K562 (cell line): ENCODE measurements around the gene RNH1. TPM values are rescaled to one million over a fixed set of nuclear protein-coding genes. Genes with fewer than 3 reads are reported as not detected.
A peak's percentile ranks its signal among the peaks of the same experiment; 100 is the strongest.

ENCODE experiments used
- ATF7 ChIP-seq: fragments of 450-650 bp; IDR thresholded peaks from 2 replicates; pipeline ENCODE4 v1.7.1; 2014; ENCODE audit warnings: mild to moderate bottlenecking, moderate library complexity
- CBFA2T2 ChIP-seq: fragments of 450-650 bp; conservative IDR thresholded peaks from 2 replicates; pipeline ENCODE4 v1.6.1; 2017; ENCODE audit warnings: mild to moderate bottlenecking
- DIDO1 ChIP-seq: fragments of 450-650 bp; IDR thresholded peaks from 2 replicates; pipeline ENCODE4 v1.6.1; 2016; ENCODE audit warnings: low read depth, missing biosample characterization, missing genetic modification characterization
- EHMT2 ChIP-seq: fragments of 450-650 bp; IDR thresholded peaks from 2 replicates; pipeline ENCODE4 v1.6.1; 2018; ENCODE audit warnings: antibody characterized with exemption
- FIP1L1 ChIP-seq: fragments of 200-400 bp; formaldehyde crosslinking; IDR thresholded peaks from 2 replicates; pipeline ENCODE4 v1.6.1; 2018; ENCODE audit warnings: mild to moderate bottlenecking, low read depth, low read length; ENCODE audit not compliant: poor library complexity, severe bottlenecking
- HOXB6 ChIP-seq: fragments of 250-450 bp; sonication (Bioruptor Pico); IDR thresholded peaks from 2 replicates; pipeline ENCODE4 v1.5.1; 2022; ENCODE audit warnings: mild to moderate bottlenecking, borderline replicate concordance
- IFI16 ChIP-seq: fragments of 250-450 bp; sonication (Bioruptor Pico); IDR thresholded peaks from 2 replicates; pipeline ENCODE4 v2.1.2; 2022; ENCODE audit warnings: mild to moderate bottlenecking, inconsistent platforms
- MAFF ChIP-seq: IDR thresholded peaks from 2 replicates; pipeline ENCODE4 v1.6.1; 2012; ENCODE audit warnings: low read length, improper control_type of control experiment
- NCOA2 ChIP-seq, 2 experiments: fragments of 450-650 bp; IDR thresholded peaks; 2 replicates each; pipeline ENCODE4 v1.6.1; 2018; ENCODE audit warnings: mild to moderate bottlenecking in 2 of 2, moderate library complexity in 1 of 2; ENCODE audit not compliant: partially characterized antibody in 2 of 2
- NFRKB ChIP-seq: fragments of 450-650 bp; IDR thresholded peaks from 2 replicates; pipeline ENCODE4 v1.6.1; 2016; ENCODE audit warnings: low read depth
- POLR2AphosphoS5 ChIP-seq: IDR thresholded peaks from 2 replicates; pipeline ENCODE4 v1.6.1; 2011; ENCODE audit warnings: mild to moderate bottlenecking, low read depth, low read length, moderate library complexity; ENCODE audit not compliant: control insufficient read depth, insufficient read depth
- PURB ChIP-seq: sonication (generic); formaldehyde crosslinking; IDR thresholded peaks from 2 replicates; pipeline ENCODE4 v1.9.0; 2021; ENCODE audit warnings: low read depth, mild to moderate bottlenecking, missing genetic modification reagents
- RFX1 ChIP-seq: fragments of 450-650 bp; IDR thresholded peaks from 2 replicates; pipeline ENCODE4 v1.6.1; 2016; ENCODE audit warnings: mild to moderate bottlenecking, moderate library complexity
- ZNF165 ChIP-seq: fragments of 250-450 bp; sonication (Bioruptor Pico); IDR thresholded peaks from 2 replicates; pipeline ENCODE4 v1.4.0; 2020; ENCODE audit warnings: borderline replicate concordance
- ZNF507 ChIP-seq: conservative IDR thresholded peaks from 2 replicates; pipeline ENCODE4 v1.6.1; 2017; ENCODE audit warnings: missing genetic modification characterization, missing compliant biosample characterization
- ZNF644 ChIP-seq: fragments of 200-800 bp; sonication (Bioruptor generic); IDR thresholded peaks from 2 replicates; pipeline ENCODE4 v1.6.1; 2016; ENCODE audit warnings: low read depth, missing genetic modification characterization, missing compliant biosample characterization
- polyA plus RNA-seq, 8 experiments: library from polyadenylated mRNA; depleted of rRNA in 4 of 8; stranded (reverse) in 5 of 8; unstranded in 3 of 8; fragments of >200 nt; fragmentation: Nextera tagmentation in 2 of 8; fragmentation: Illumina TruSeq in 1 of 8; extraction: Ambion mirVana in 2 of 8; extraction: Trizol in 1 of 8; gene quantifications; 2 replicates each; pipeline versions ENCODE4 v1.2.1 to v1.2.3, GENCODE V29; 2011 to 2014; ENCODE audit warnings: inconsistent platforms in 1 of 8, missing spikeins in 1 of 8
- total RNA-seq, 7 experiments: library from RNA; depleted of rRNA in 6 of 7; stranded (reverse); fragments of >200 nt in 6 of 7; fragmentation: Illumina TruSeq in 2 of 7; extraction: Trizol in 2 of 7; gene quantifications; 2 replicates each; pipeline versions ENCODE4 v1.2.1 to v1.2.3, GENCODE V29; 2011 to 2021; ENCODE audit warnings: low replicate concordance in 1 of 7
- TF ChIP-seq, protein P1 (sequence below), 2 experiments: fragments of 450-650 bp in 1 of 2; sonication (generic) in 1 of 2; formaldehyde crosslinking in 1 of 2; IDR thresholded peaks in 1 of 2; conservative IDR thresholded peaks in 1 of 2; 2 replicates each; pipeline versions ENCODE4 v1.6.1 to v1.8.1; 2016 to 2023; ENCODE audit warnings: mild to moderate bottlenecking in 2 of 2, moderate library complexity in 2 of 2, inconsistent platforms in 1 of 2, missing genetic modification reagents in 1 of 2
- TF ChIP-seq, protein P2 (sequence below): fragments of 450-650 bp; IDR thresholded peaks from 2 replicates; pipeline ENCODE4 v1.6.1; 2014; ENCODE audit warnings: low read depth, mild to moderate bottlenecking, moderate library complexity, borderline replicate concordance
- TF ChIP-seq, protein P3 (sequence below): fragments of 250-450 bp; sonication (Bioruptor Pico); IDR thresholded peaks from 2 replicates; pipeline ENCODE4 v1.8.0; 2021; ENCODE audit warnings: borderline replicate concordance, mild to moderate bottlenecking, moderate library complexity; ENCODE audit not compliant: poor library complexity, severe bottlenecking
- TF ChIP-seq, protein P4 (sequence below): sonication (generic); formaldehyde crosslinking; IDR thresholded peaks from 2 replicates; pipeline ENCODE4 v1.8.1; 2022; ENCODE audit warnings: missing genetic modification reagents

RNH1 gene
- total and polyA plus RNA-seq, 9 of the 15 experiments (the other 6 are each of a cell fraction or from before 2014, with no cell fraction given): 2.5 to 160 (median 44.3) TPM

DNA sequence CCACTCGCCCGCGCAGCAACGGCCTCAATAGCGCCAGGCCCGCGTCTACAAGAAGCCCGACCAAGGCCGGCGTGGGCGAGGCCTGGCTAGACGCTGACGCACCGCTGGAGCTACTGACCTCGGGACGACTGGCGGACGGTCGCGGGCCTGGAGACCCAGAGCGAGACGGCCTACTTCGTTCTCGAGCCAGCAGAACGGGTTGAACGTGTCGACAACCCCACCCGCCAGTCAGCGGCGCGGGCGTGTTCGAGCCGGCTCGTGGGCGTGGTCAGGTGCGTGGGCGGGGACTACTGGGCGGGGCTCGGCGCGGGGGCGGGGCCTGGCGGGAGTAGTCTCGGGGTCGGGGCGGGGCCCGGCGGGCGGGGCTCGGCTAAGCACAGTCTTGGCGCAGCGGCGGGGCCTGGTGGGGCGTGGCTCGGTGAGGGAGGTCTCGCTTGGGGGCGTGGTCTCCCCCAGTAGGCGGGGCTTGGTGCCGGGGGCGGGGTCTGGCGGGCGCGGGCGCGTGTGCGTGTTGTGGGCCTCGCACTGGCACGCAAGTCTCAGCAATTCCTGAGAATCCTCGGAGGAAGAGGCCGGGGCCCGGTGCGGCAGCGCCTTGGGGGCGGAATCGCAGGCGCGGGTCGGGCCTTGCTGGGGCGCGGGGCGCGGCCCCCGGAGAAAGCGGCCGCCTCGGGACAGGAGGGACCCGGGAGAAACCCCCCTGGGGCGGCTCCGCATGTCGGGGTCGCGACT, at the start of gene RNH1 (continued):
- TF ChIP-seq HOXB6 (CRISPR knock-in tag) (no peak), NFRKB (no peak), DIDO1 (tag) (no peak), ZNF644 (tag) (no peak), ZNF507 (tag) (no peak), MAFF (no peak), EHMT2 (no peak), IFI16 (no peak), PURB (CRISPR knock-in tag) (no peak), RFX1 (no peak), ATF7 (no peak), CBFA2T2 (no peak), FIP1L1 (peak; percentile 72), NCOA2 (IDR thresholded peaks at IDR 0.05; ENCODE audit: partially characterized antibody in 2 of 2) (no peak), POLR2AphosphoS5 (peak; percentile 46), ZNF165 (CRISPR knock-in tag) (no peak)
- TF ChIP-seq, protein P1, sequence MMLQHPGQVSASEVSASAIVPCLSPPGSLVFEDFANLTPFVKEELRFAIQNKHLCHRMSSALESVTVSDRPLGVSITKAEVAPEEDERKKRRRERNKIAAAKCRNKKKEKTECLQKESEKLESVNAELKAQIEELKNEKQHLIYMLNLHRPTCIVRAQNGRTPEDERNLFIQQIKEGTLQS (IDR thresholded peaks at IDR 0.05): no peak
- TF ChIP-seq, protein P1 (CRISPR knock-in tag; conservative IDR thresholded peaks at IDR 0.05): no peak
- TF ChIP-seq, protein P2, sequence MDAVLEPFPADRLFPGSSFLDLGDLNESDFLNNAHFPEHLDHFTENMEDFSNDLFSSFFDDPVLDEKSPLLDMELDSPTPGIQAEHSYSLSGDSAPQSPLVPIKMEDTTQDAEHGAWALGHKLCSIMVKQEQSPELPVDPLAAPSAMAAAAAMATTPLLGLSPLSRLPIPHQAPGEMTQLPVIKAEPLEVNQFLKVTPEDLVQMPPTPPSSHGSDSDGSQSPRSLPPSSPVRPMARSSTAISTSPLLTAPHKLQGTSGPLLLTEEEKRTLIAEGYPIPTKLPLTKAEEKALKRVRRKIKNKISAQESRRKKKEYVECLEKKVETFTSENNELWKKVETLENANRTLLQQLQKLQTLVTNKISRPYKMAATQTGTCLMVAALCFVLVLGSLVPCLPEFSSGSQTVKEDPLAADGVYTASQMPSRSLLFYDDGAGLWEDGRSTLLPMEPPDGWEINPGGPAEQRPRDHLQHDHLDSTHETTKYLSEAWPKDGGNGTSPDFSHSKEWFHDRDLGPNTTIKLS: no peak
- TF ChIP-seq, protein P3, sequence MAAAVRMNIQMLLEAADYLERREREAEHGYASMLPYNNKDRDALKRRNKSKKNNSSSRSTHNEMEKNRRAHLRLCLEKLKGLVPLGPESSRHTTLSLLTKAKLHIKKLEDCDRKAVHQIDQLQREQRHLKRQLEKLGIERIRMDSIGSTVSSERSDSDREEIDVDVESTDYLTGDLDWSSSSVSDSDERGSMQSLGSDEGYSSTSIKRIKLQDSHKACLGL: no peak
- TF ChIP-seq, protein P4, sequence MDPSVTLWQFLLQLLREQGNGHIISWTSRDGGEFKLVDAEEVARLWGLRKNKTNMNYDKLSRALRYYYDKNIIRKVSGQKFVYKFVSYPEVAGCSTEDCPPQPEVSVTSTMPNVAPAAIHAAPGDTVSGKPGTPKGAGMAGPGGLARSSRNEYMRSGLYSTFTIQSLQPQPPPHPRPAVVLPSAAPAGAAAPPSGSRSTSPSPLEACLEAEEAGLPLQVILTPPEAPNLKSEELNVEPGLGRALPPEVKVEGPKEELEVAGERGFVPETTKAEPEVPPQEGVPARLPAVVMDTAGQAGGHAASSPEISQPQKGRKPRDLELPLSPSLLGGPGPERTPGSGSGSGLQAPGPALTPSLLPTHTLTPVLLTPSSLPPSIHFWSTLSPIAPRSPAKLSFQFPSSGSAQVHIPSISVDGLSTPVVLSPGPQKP: no peak
